Fibroblast of lung (primary cell): Measurements from ENCODE around the gene DIAPH1. TPM values are rescaled to one million over a fixed set of nuclear protein-coding genes. Genes with fewer than 3 reads are reported as not detected.

Experiments used
- DNase-seq, 2 donors: peaks; one replicate each; pipeline versions ENCODE4 v3.0.0 to v3.0.0-alpha.2; 2010; ENCODE audit warnings: low read depth in 2 of 2
- H2AFZ ChIP-seq: 2 replicates; pipeline ENCODE4 v1.5.1; 2012; ENCODE audit warnings: low read length, control low read depth, inconsistent platforms
- H3K27ac ChIP-seq: 2 replicates; pipeline ENCODE4 v1.5.1; 2011; ENCODE audit warnings: low read length, control low read depth; ENCODE audit not compliant: insufficient read depth
- H3K27me3 ChIP-seq: 2 replicates; pipeline ENCODE4 v1.5.1; 2011; ENCODE audit warnings: mild to moderate bottlenecking, low read length; ENCODE audit not compliant: control insufficient read depth, insufficient read depth
- H3K36me3 ChIP-seq: 2 replicates; pipeline ENCODE4 v1.5.1; 2011; ENCODE audit warnings: low read length; ENCODE audit not compliant: control insufficient read depth, insufficient read depth
- H3K4me1 ChIP-seq: 2 replicates; pipeline ENCODE4 v1.5.1; 2011; ENCODE audit warnings: low read length; ENCODE audit not compliant: control insufficient read depth, insufficient read depth; ENCODE audit errors: extremely low read depth
- H3K4me2 ChIP-seq: 2 replicates; pipeline ENCODE4 v1.5.1; 2011; ENCODE audit warnings: low read length, control low read depth; ENCODE audit not compliant: insufficient read depth; ENCODE audit errors: extremely low read depth
- H3K4me3 ChIP-seq, 4 experiments: fragments of 200-600 bp in 1 of 4; sonication (generic) in 1 of 4; replicated peaks in 1 of 4; 2 replicates each; pipeline ENCODE4 v1.5.1; 2011 to 2016; ENCODE audit warnings: low read length in 4 of 4, low read depth in 3 of 4, mild to moderate bottlenecking in 3 of 4, control low read depth in 2 of 4, inconsistent platforms in 1 of 4, mixed read lengths in 1 of 4; ENCODE audit not compliant: insufficient read depth in 1 of 4; ENCODE audit errors: control extremely low read depth in 1 of 4
- H3K79me2 ChIP-seq: 2 replicates; pipeline ENCODE4 v1.5.1; 2012; ENCODE audit warnings: mild to moderate bottlenecking, low read length, inconsistent platforms; ENCODE audit not compliant: control insufficient read depth, insufficient read depth
- H3K9ac ChIP-seq: 2 replicates; pipeline ENCODE4 v1.5.1; 2011; ENCODE audit warnings: mild to moderate bottlenecking, low read length, control low read depth; ENCODE audit not compliant: insufficient read depth
- H3K9me3 ChIP-seq: 2 replicates; pipeline ENCODE4 v1.5.1; 2012; ENCODE audit warnings: low read depth, low read length; ENCODE audit not compliant: control insufficient read depth, insufficient read depth
- H4K20me1 ChIP-seq: 2 replicates; pipeline ENCODE4 v1.5.1; 2011; ENCODE audit warnings: low read length; ENCODE audit not compliant: control insufficient read depth, insufficient read depth; ENCODE audit errors: extremely low read depth
- EZH2 ChIP-seq: IDR thresholded peaks from 2 replicates; pipeline ENCODE4 v1.5.1; 2012; ENCODE audit warnings: low read length, control low read depth, mild to moderate bottlenecking; ENCODE audit errors: missing control alignments
- polyA plus RNA-seq, 2 donors: library from polyadenylated mRNA; depleted of rRNA in 1 of 2; stranded (reverse) in 1 of 2; unstranded in 1 of 2; fragments of >200 nt; gene quantifications; 2 replicates each; pipeline ENCODE4 v1.2.1, GENCODE V29; 2011 to 2012; ENCODE audit warnings: missing spikeins in 1 of 2
- total RNA-seq: library from RNA; depleted of rRNA; stranded (reverse); fragments of >200 nt; gene quantifications from 2 replicates; pipeline ENCODE4 v1.2.1, GENCODE V29; 2014
- TF ChIP-seq, protein P1 (sequence below), 2 donors: IDR thresholded peaks in 1 of 2; conservative IDR thresholded peaks in 1 of 2; 1 replicate in 1 of 2; 2 replicates in 1 of 2; pipeline ENCODE4 v1.5.1; 2011 to 2012; ENCODE audit warnings: low read length in 2 of 2, control low read depth in 1 of 2, inconsistent platforms in 1 of 2, low read depth in 1 of 2, mild to moderate bottlenecking in 1 of 2

DIAPH1 gene
- total and polyA plus RNA-seq, 2 donors (not counting 1 experiment from before 2014, with no cell fraction given), result 21.1 to 30.9 TPM

DNA sequence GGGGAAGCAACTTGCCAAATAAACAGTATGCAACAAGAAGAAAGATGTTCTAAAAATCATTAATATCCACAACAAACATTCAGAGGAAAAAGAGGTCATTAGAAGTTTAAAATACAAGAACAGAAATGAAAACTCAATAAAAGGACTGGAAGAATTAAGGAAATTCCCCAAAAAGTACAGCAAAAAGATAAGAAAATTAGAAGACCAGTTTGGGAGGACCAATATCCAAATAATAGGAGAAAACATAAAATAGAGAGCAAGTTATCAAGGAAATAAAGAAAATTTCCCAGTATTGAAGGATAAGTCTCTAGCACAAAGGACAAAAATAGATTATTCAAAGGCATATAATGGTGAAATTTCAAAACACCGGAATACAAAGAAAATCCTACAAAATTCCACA, 21.9 kb downstream of the DIAPH1 start:
- H3K36me3 ChIP-seq, result no peaks in the 10 kb centered on the region
- no peaks in the 10 kb centered on the region for H3K9me3 ChIP-seq
- no peak for DNase-seq
- H3K27ac ChIP-seq, result no peak overlapping the region
- H3K27me3 ChIP-seq, result no peaks in the 10 kb centered on the region
- H3K79me2 ChIP-seq, result peaks cover 23% of the 10 kb centered on the region
- no peaks in the 10 kb centered on the region for H4K20me1 ChIP-seq
- no peak for TF ChIP-seq EZH2
- TF ChIP-seq, protein P1, sequence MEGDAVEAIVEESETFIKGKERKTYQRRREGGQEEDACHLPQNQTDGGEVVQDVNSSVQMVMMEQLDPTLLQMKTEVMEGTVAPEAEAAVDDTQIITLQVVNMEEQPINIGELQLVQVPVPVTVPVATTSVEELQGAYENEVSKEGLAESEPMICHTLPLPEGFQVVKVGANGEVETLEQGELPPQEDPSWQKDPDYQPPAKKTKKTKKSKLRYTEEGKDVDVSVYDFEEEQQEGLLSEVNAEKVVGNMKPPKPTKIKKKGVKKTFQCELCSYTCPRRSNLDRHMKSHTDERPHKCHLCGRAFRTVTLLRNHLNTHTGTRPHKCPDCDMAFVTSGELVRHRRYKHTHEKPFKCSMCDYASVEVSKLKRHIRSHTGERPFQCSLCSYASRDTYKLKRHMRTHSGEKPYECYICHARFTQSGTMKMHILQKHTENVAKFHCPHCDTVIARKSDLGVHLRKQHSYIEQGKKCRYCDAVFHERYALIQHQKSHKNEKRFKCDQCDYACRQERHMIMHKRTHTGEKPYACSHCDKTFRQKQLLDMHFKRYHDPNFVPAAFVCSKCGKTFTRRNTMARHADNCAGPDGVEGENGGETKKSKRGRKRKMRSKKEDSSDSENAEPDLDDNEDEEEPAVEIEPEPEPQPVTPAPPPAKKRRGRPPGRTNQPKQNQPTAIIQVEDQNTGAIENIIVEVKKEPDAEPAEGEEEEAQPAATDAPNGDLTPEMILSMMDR (conservative IDR thresholded peaks at IDR 0.05 in 1 of 2, IDR thresholded peaks at IDR 0.05 in 1 of 2; ENCODE audit: low read depth in 1 of 2, low read length in 2 of 2), result no peak
- H3K9ac ChIP-seq, result no peak overlapping the region
- no peaks in the 10 kb centered on the region for H3K4me1 ChIP-seq
- no peak overlapping the region for H3K4me3 ChIP-seq
- no peak overlapping the region for H2AFZ ChIP-seq
- no peak overlapping the region for H3K4me2 ChIP-seq

DNA sequence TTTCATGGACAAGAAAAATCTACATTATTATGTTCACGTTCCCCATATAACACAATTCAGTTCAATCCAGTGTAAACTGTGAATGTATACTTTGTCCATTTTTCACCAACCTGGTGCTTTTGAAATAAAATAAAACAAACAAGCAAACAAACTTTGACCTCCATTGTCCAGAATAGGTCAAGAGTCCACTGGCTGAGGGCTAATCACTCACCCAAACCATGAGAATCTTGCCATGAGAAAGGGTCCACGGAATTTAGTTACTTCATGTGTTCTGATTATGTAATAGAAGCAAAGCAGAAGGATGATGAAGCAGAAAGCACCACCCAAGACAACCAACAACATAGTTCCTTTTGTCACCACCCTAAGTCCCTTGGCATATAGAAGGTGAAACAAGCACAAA, 28.7 kb downstream of the DIAPH1 start:
- H3K4me1 ChIP-seq, result no peaks in the 10 kb centered on the region
- no peaks in the 10 kb centered on the region for H4K20me1 ChIP-seq
- H3K27ac ChIP-seq, result no peak overlapping the region
- no peak for DNase-seq
- no peak overlapping the region for H2AFZ ChIP-seq
- H3K79me2 ChIP-seq, result peaks cover 9% of the 10 kb centered on the region
- H3K9me3 ChIP-seq, result no peaks in the 10 kb centered on the region
- no peaks in the 10 kb centered on the region for H3K27me3 ChIP-seq
- H3K36me3 ChIP-seq, result peaks cover 5% of the 10 kb centered on the region
- no peak overlapping the region for H3K4me3 ChIP-seq
- H3K9ac ChIP-seq, result no peak overlapping the region
- TF ChIP-seq, protein P1 (conservative IDR thresholded peaks at IDR 0.05 in 1 of 2, IDR thresholded peaks at IDR 0.05 in 1 of 2; ENCODE audit: low read depth in 1 of 2, low read length in 2 of 2), result no peak
- no peak for TF ChIP-seq EZH2
- no peak overlapping the region for H3K4me2 ChIP-seq

DNA sequence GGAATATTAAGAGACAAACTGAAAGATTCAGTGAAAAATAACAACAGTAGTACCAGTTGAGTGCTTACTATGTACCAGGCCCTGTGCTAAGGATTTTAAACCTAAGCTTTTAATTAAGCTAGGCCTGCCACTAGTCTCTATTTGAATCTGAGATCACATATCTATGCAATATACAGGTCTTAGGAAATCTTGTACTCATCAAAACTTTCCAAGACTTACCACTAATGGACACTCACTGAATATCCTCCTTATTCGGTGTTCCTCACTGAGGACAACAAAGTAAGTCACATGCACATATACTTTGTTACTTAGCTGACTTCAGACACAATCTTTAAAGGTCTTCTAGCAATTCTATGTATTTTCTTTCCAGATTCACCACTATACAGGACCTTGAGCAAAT, 32.6 kb downstream of the DIAPH1 start:
- Histone ChIP-seq H2AFZ (no peak overlapping the region), H4K20me1 (no peaks in the 10 kb centered on the region), H3K79me2 (peaks cover 7% of the 10 kb centered on the region), H3K4me2 (no peak overlapping the region), H3K27ac (no peak overlapping the region), H3K27me3 (no peaks in the 10 kb centered on the region), H3K9me3 (no peaks in the 10 kb centered on the region), H3K36me3 (peaks cover 9% of the 10 kb centered on the region), H3K4me3 (no peak overlapping the region), H3K9ac (no peak overlapping the region), H3K4me1 (no peaks in the 10 kb centered on the region)
- TF ChIP-seq, protein P1 (conservative IDR thresholded peaks at IDR 0.05 in 1 of 2, IDR thresholded peaks at IDR 0.05 in 1 of 2; ENCODE audit: low read depth in 1 of 2, low read length in 2 of 2), result no peak
- TF ChIP-seq EZH2, result no peak
- no peak for DNase-seq
